Activated CD8-positive, alpha-beta T cell treated with anti-CD3 and anti-CD28 coated beads, Interleukin-2, amount 10 ng/mL, durations not matched to agents 7 days and 5 days (primary cell): ENCODE measurements around the gene TAB3. TPM values are rescaled to one million over a fixed set of nuclear protein-coding genes. Genes with fewer than 3 reads are reported as not detected.

Source experiments
- ATAC-seq: fragments of 150-1000 bp; cut with Tn5 transposase; one replicate; pipeline ENCODE4 v1.10.0; 2021; ENCODE audit warnings: moderate library complexity
- CTCF ChIA-PET: fragments of 350-600 bp; sonication (Branson Sonifier 250); formaldehyde crosslinking; loops from one replicate; lab custom pipeline; 2021; ENCODE audit warnings: antibody characterized with exemption; lab: Charles Lee
- POLR2A ChIA-PET: fragments of 350-600 bp; sonication (Branson Sonifier 250); formaldehyde crosslinking; loops from one replicate; lab custom pipeline; 2021; ENCODE audit warnings: antibody characterized with exemption; lab: Charles Lee
- DNase-seq: peaks from one replicate; pipeline ENCODE4 v3.0.0-alpha.2; 2020
- H3K27ac Mint-ChIP-seq: one replicate; pipeline ENCODE4 v1.8.0; 2021; ENCODE audit warnings: mild to moderate bottlenecking, mixed read lengths
- H3K27me3 Mint-ChIP-seq: one replicate; pipeline ENCODE4 v1.8.0; 2021; ENCODE audit warnings: low read depth, mixed read lengths
- H3K36me3 Mint-ChIP-seq: one replicate; pipeline ENCODE4 v1.8.0; 2021; ENCODE audit warnings: low read depth, mixed read lengths
- H3K4me1 Mint-ChIP-seq: one replicate; pipeline ENCODE4 v1.8.0; 2021; ENCODE audit warnings: low read depth, mixed read lengths
- H3K4me3 Mint-ChIP-seq: one replicate; pipeline ENCODE4 v1.8.0; 2021; ENCODE audit warnings: mild to moderate bottlenecking, mixed read lengths
- H3K9me3 Mint-ChIP-seq: one replicate; pipeline ENCODE4 v1.8.0; 2022; ENCODE audit warnings: mixed read lengths; ENCODE audit not compliant: insufficient read depth
- total RNA-seq, 2 experiments: library from RNA; stranded (reverse); gene quantifications; one replicate each; pipeline ENCODE4 v1.2.3, GENCODE V29; 2021

The TAB3 gene
- total RNA-seq, 2 experiments from 2014 or later, result 13.2 to 16.9 TPM

GRCh38 chrX:30851449-30851848, 37.6 kb downstream of the TAB3 start:
- no peak overlapping the region for H3K27ac Mint-ChIP-seq
- DNase-seq, result no peak
- CTCF ChIA-PET, result no interaction called here
- no peak overlapping the region for H3K4me3 Mint-ChIP-seq
- no peaks in the 10 kb centered on the region for H3K27me3 Mint-ChIP-seq
- no peaks in the 10 kb centered on the region for H3K9me3 Mint-ChIP-seq
- no peak for ATAC-seq
- H3K36me3 Mint-ChIP-seq, result peaks cover 22% of the 10 kb centered on the region
- H3K4me1 Mint-ChIP-seq, result no peaks in the 10 kb centered on the region
- POLR2A ChIA-PET, result no interaction called here

- no peak overlapping the region for H3K27ac Mint-ChIP-seq
- H3K4me3 Mint-ChIP-seq, result no peak overlapping the region
- DNase-seq, result no peak
- ChIA-PET CTCF (no interaction called here), POLR2A (no interaction called here)
- peaks cover 18% of the 10 kb centered on the region for H3K4me1 Mint-ChIP-seq
- peaks cover 38% of the 10 kb centered on the region for H3K36me3 Mint-ChIP-seq
- H3K27me3 Mint-ChIP-seq, result no peaks in the 10 kb centered on the region
- ATAC-seq, result no peak
- no peaks in the 10 kb centered on the region for H3K9me3 Mint-ChIP-seq
Measured at GRCh38 chrX:30835373-30835772, 53.7 kb downstream of the TAB3 start.

GRCh38 chrX:30833896-30834295, 55.2 kb downstream of the TAB3 start:
- ATAC-seq, result no peak
- ChIA-PET POLR2A (no interaction called here), CTCF (no interaction called here)
- Mint-ChIP-seq H3K4me1 (peaks cover 33% of the 10 kb centered on the region), H3K36me3 (peaks cover 33% of the 10 kb centered on the region), H3K27me3 (no peaks in the 10 kb centered on the region), H3K27ac (no peak overlapping the region), H3K9me3 (no peaks in the 10 kb centered on the region), H3K4me3 (no peak overlapping the region)
- DNase-seq, result no peak

GRCh38 chrX:30831082-30831481, 58.0 kb downstream of the TAB3 start:
- Mint-ChIP-seq H3K9me3 (no peaks in the 10 kb centered on the region), H3K36me3 (peaks cover 22% of the 10 kb centered on the region), H3K4me3 (peak overlapping the region; percentile 71), H3K27ac (peak overlapping the region; percentile 92), H3K4me1 (peaks cover 41% of the 10 kb centered on the region), H3K27me3 (no peaks in the 10 kb centered on the region)
- ChIA-PET POLR2A (no interaction called here), CTCF (interaction anchor here (0.8 to 1.3 kb wide), 3 partner anchors 15 to 160 kb away, joined by 3 to 4 read pairs (median 3); no protein-coding TSS in a partner anchor)
- ATAC-seq (peak; percentile 91), DNase-seq (peak; percentile 51)

GRCh38 chrX:30830326-30830943, 58.6 kb downstream of the TAB3 start:
- CTCF ChIA-PET, result interaction anchor here (1.0 to 1.3 kb wide), 2 partner anchors 15 to 95 kb away, joined by 3 to 4 read pairs; no protein-coding TSS in a partner anchor
- POLR2A ChIA-PET, result no interaction called here
- Mint-ChIP-seq H3K4me3 (no peak overlapping the region), H3K36me3 (peaks cover 20% of the 10 kb centered on the region), H3K4me1 (peaks cover 47% of the 10 kb centered on the region), H3K27me3 (no peaks in the 10 kb centered on the region), H3K27ac (peak overlapping the region; percentile 92), H3K9me3 (no peaks in the 10 kb centered on the region)
- DNase-seq (no peak), ATAC-seq (no peak)

- H3K36me3 Mint-ChIP-seq, result peaks cover under 1% of the 10 kb centered on the region
- DNase-seq, result no peak
- H3K27ac Mint-ChIP-seq, result no peak overlapping the region
- peaks cover 2% of the 10 kb centered on the region for H3K27me3 Mint-ChIP-seq
- no peaks in the 10 kb centered on the region for H3K9me3 Mint-ChIP-seq
- ATAC-seq, result no peak
- ChIA-PET POLR2A (no interaction called here), CTCF (no interaction called here)
- no peak overlapping the region for H3K4me3 Mint-ChIP-seq
- peaks cover 37% of the 10 kb centered on the region for H3K4me1 Mint-ChIP-seq
Measured at GRCh38 chrX:30824275-30824674, 64.8 kb downstream of the TAB3 start.

- ChIA-PET POLR2A (no interaction called here), CTCF (interaction anchor here (1.1 kb wide), 1 partner anchor 87 kb away, joined by 6 read pairs; no protein-coding TSS in a partner anchor)
- H3K4me1 Mint-ChIP-seq, result peaks cover 34% of the 10 kb centered on the region
- ATAC-seq (no peak), DNase-seq (no peak)
- no peaks in the 10 kb centered on the region for H3K9me3 Mint-ChIP-seq
- peaks cover 4% of the 10 kb centered on the region for H3K27me3 Mint-ChIP-seq
- H3K27ac Mint-ChIP-seq, result no peak overlapping the region
- no peak overlapping the region for H3K4me3 Mint-ChIP-seq
- no peaks in the 10 kb centered on the region for H3K36me3 Mint-ChIP-seq
Measured at GRCh38 chrX:30822764-30823163, 66.3 kb downstream of the TAB3 start.

- Mint-ChIP-seq H3K27ac (no peak overlapping the region), H3K9me3 (no peaks in the 10 kb centered on the region), H3K4me3 (no peak overlapping the region), H3K4me1 (peaks cover 34% of the 10 kb centered on the region), H3K27me3 (peaks cover 4% of the 10 kb centered on the region), H3K36me3 (no peaks in the 10 kb centered on the region)
- DNase-seq (no peak), ATAC-seq (no peak)
- POLR2A ChIA-PET, result no interaction called here
- CTCF ChIA-PET, result interaction anchor here (1.1 kb wide), 1 partner anchor 86 kb away, joined by 6 read pairs; no protein-coding TSS in a partner anchor
Measured at GRCh38 chrX:30822068-30822681, 66.9 kb downstream of the TAB3 start.

GRCh38 chrX:30821116-30821515, 67.9 kb downstream of the TAB3 start:
- Mint-ChIP-seq H3K4me3 (no peak overlapping the region), H3K9me3 (no peaks in the 10 kb centered on the region), H3K27ac (no peak overlapping the region), H3K36me3 (no peaks in the 10 kb centered on the region), H3K4me1 (peaks cover 31% of the 10 kb centered on the region), H3K27me3 (peaks cover 4% of the 10 kb centered on the region)
- CTCF ChIA-PET, result no interaction called here
- DNase-seq (no peak), ATAC-seq (no peak)
- POLR2A ChIA-PET, result no interaction called here

GRCh38 chrX:30819080-30819479, 70.0 kb downstream of the TAB3 start:
- POLR2A ChIA-PET, result no interaction called here
- no peak overlapping the region for H3K4me3 Mint-ChIP-seq
- CTCF ChIA-PET, result no interaction called here
- peaks cover 4% of the 10 kb centered on the region for H3K27me3 Mint-ChIP-seq
- no peak for DNase-seq
- no peak overlapping the region for H3K27ac Mint-ChIP-seq
- no peaks in the 10 kb centered on the region for H3K9me3 Mint-ChIP-seq
- H3K4me1 Mint-ChIP-seq, result peaks cover 14% of the 10 kb centered on the region
- no peak for ATAC-seq
- no peaks in the 10 kb centered on the region for H3K36me3 Mint-ChIP-seq

GRCh38 chrX:30816079-30816478, 73.0 kb downstream of the TAB3 start:
- Mint-ChIP-seq H3K4me1 (peaks cover 8% of the 10 kb centered on the region), H3K9me3 (no peaks in the 10 kb centered on the region), H3K36me3 (no peaks in the 10 kb centered on the region), H3K4me3 (no peak overlapping the region), H3K27ac (no peak overlapping the region), H3K27me3 (peaks cover 4% of the 10 kb centered on the region)
- ChIA-PET CTCF (interaction anchor here (1.0 kb wide), 1 partner anchor 15 kb away, joined by 3 read pairs; no protein-coding TSS in a partner anchor), POLR2A (no interaction called here)
- DNase-seq (no peak), ATAC-seq (no peak)

- no peak overlapping the region for H3K4me3 Mint-ChIP-seq
- ChIA-PET POLR2A (no interaction called here), CTCF (interaction anchor here (1.0 kb wide), 1 partner anchor 16 kb away, joined by 3 read pairs; no protein-coding TSS in a partner anchor)
- H3K27ac Mint-ChIP-seq, result no peak overlapping the region
- no peak for ATAC-seq
- no peaks in the 10 kb centered on the region for H3K36me3 Mint-ChIP-seq
- H3K9me3 Mint-ChIP-seq, result no peaks in the 10 kb centered on the region
- DNase-seq, result no peak
- H3K4me1 Mint-ChIP-seq, result peaks cover 8% of the 10 kb centered on the region
- peaks cover 4% of the 10 kb centered on the region for H3K27me3 Mint-ChIP-seq
Measured at GRCh38 chrX:30814978-30815377, 74.1 kb downstream of the TAB3 start.
